CD14-positive monocyte (primary cell): ENCODE measurements around the gene RAB3A. TPM values are rescaled to one million over a fixed set of nuclear protein-coding genes. Genes with fewer than 3 reads are reported as not detected.

ENCODE experiments used
- DNase-seq, 3 donors: peaks; one replicate each; pipeline ENCODE4 v3.0.0-alpha.2; 2011 to 2022
- H2AFZ ChIP-seq: 2 replicates; pipeline ENCODE4 v1.6.0; 2012; ENCODE audit warnings: mild to moderate bottlenecking, low read depth, low read length, inconsistent platforms; ENCODE audit not compliant: insufficient read depth, poor library complexity, severe bottlenecking
- H3K27ac ChIP-seq, 2 donors: 1 replicate in 1 of 2; 2 replicates in 1 of 2; pipeline ENCODE4 v1.5.1; 2012 to 2013; ENCODE audit warnings: low read length in 2 of 2, control low read depth in 1 of 2, inconsistent platforms in 1 of 2, low read depth in 1 of 2, mild to moderate bottlenecking in 1 of 2
- H3K27me3 ChIP-seq, 2 donors: one replicate each; pipeline versions ENCODE4 v1.6.0 to v1.6.1; 2011 to 2013; ENCODE audit warnings: low read length in 2 of 2; ENCODE audit not compliant: control insufficient read depth in 2 of 2, insufficient read depth in 2 of 2
- H3K36me3 ChIP-seq, 2 donors: replicated peaks in 1 of 2; 1 replicate in 1 of 2; 2 replicates in 1 of 2; pipeline versions ENCODE4 v1.5.1 to v1.6.1; 2012 to 2013; ENCODE audit warnings: low read length in 2 of 2, control low read depth in 1 of 2, inconsistent platforms in 1 of 2, mild to moderate bottlenecking in 1 of 2; ENCODE audit not compliant: insufficient read depth in 2 of 2, control insufficient read depth in 1 of 2
- H3K4me1 ChIP-seq, 2 donors: 1 replicate in 1 of 2; 2 replicates in 1 of 2; pipeline versions ENCODE4 v1.5.1 to v1.6.1; 2012 to 2013; ENCODE audit warnings: low read length in 2 of 2, control low read depth in 1 of 2, inconsistent platforms in 1 of 2, mild to moderate bottlenecking in 1 of 2, moderate library complexity in 1 of 2; ENCODE audit not compliant: insufficient read depth in 2 of 2, control insufficient read depth in 1 of 2
- H3K4me2 ChIP-seq: replicated peaks from 2 replicates; pipeline ENCODE3; 2012; ENCODE audit warnings: low read length, moderate library complexity, mild to moderate bottlenecking; ENCODE audit not compliant: poor library complexity, severe bottlenecking; ENCODE audit errors: extremely low read depth
- H3K4me3 ChIP-seq, 3 experiments: fragments of 200-600 bp in 1 of 3; sonication (generic) in 1 of 3; replicated peaks in 1 of 3; 1 replicate in 2 of 3; 2 replicates in 1 of 3; pipeline ENCODE4 v1.5.1; 2011 to 2013; ENCODE audit warnings: low read length in 3 of 3, mild to moderate bottlenecking in 3 of 3, control low read depth in 2 of 3, low read depth in 2 of 3, inconsistent platforms in 1 of 3, moderate library complexity in 1 of 3
- H3K79me2 ChIP-seq: 2 replicates; pipeline ENCODE4 v1.6.0; 2012; ENCODE audit warnings: mild to moderate bottlenecking, control low read depth, inconsistent platforms, low read length, moderate library complexity; ENCODE audit not compliant: insufficient read depth
- H3K9ac ChIP-seq: 2 replicates; pipeline ENCODE4 v1.6.0; 2017; ENCODE audit warnings: low read length, mild to moderate bottlenecking; ENCODE audit not compliant: insufficient read depth, poor library complexity, severe bottlenecking
- H3K9me3 ChIP-seq, 2 donors: replicated peaks in 1 of 2; 1 replicate in 1 of 2; 2 replicates in 1 of 2; pipeline versions ENCODE4 v1.5.1 to v1.6.1; 2012 to 2013; ENCODE audit warnings: low read length in 2 of 2, control low read depth in 1 of 2; ENCODE audit not compliant: control insufficient read depth in 1 of 2, insufficient read depth in 1 of 2
- H4K20me1 ChIP-seq: 2 replicates; pipeline ENCODE4 v1.6.0; 2012; ENCODE audit warnings: mild to moderate bottlenecking, low read length, control low read depth, moderate library complexity; ENCODE audit not compliant: insufficient read depth
- H3K27ac Mint-ChIP-seq, 7 donors: one replicate each; pipeline ENCODE4 v1.8.0; 2020; ENCODE audit warnings: mild to moderate bottlenecking in 7 of 7, mixed read lengths in 7 of 7, moderate library complexity in 6 of 7, inconsistent platforms in 2 of 7
- H3K27me3 Mint-ChIP-seq, 3 donors: one replicate each; pipeline ENCODE4 v1.8.0; 2021 to 2022; ENCODE audit warnings: low read depth in 3 of 3, mild to moderate bottlenecking in 3 of 3, mixed read lengths in 3 of 3, moderate library complexity in 3 of 3, inconsistent platforms in 1 of 3
- H3K36me3 Mint-ChIP-seq, 2 donors: one replicate each; pipeline ENCODE4 v1.8.0; 2020; ENCODE audit warnings: mixed read lengths in 2 of 2, inconsistent platforms in 1 of 2, mild to moderate bottlenecking in 1 of 2
- H3K4me1 Mint-ChIP-seq: one replicate; pipeline ENCODE4 v1.8.0; 2020; ENCODE audit warnings: mild to moderate bottlenecking, mixed read lengths
- H3K4me3 Mint-ChIP-seq, 2 donors: one replicate each; pipeline ENCODE4 v1.8.0; 2020; ENCODE audit warnings: mild to moderate bottlenecking in 2 of 2, mixed read lengths in 2 of 2, moderate library complexity in 1 of 2
- H3K9me3 Mint-ChIP-seq, 7 donors: one replicate each; pipeline ENCODE4 v1.8.0; 2020 to 2022; ENCODE audit warnings: mixed read lengths in 7 of 7, mild to moderate bottlenecking in 6 of 7, moderate library complexity in 6 of 7, inconsistent platforms in 2 of 7
- CTCF ChIP-seq: fragments of 200-600 bp; IDR thresholded peaks from one replicate; pipeline ENCODE4 v1.8.0; 2022; ENCODE audit warnings: antibody characterized with exemption, mild to moderate bottlenecking
- WGBS: methylation state at CpG from one replicate; pipeline ENCODE4 v1.1.5; 2013; ENCODE audit warnings: missing lambda C conversion rate; ENCODE audit not compliant: insufficient coverage; 5-methylcytosine and 5-hydroxymethylcytosine counted together
- intact Hi-C, 2 donors: fragments of 100-400 bp; cut with micrococcal nuclease; formaldehyde crosslinking; loops; one replicate each; pipeline versions ENCODE4 v1.15.0 to v1.15.1; 2023
- polyA plus RNA-seq, 3 donors: library from polyadenylated mRNA; depleted of rRNA in 1 of 3; unstranded in 2 of 3; stranded (reverse) in 1 of 3; fragments of 300-500 nt in 2 of 3; fragments of >200 nt in 1 of 3; fragmentation: Illumina TruSeq in 2 of 3; gene quantifications; 1 replicate in 2 of 3; 2 replicates in 1 of 3; pipeline ENCODE4 v1.2.3, GENCODE V29; 2012 to 2021

The RAB3A gene
- polyA plus RNA-seq, 3 donors = 0.55 to 8.7 (median 0.56) TPM

- peaks cover 13% of the 10 kb centered on the region for H3K79me2 ChIP-seq
- peaks cover 30% of the 10 kb centered on the region for H3K4me1 Mint-ChIP-seq
- no peak overlapping the region for H3K27ac ChIP-seq
- H3K27me3 ChIP-seq = no peaks in the 10 kb centered on the region
- H3K9me3 Mint-ChIP-seq = no peaks in the 10 kb centered on the region
- peaks cover 16% of the 10 kb centered on the region for H4K20me1 ChIP-seq
- no peak overlapping the region for H3K4me3 Mint-ChIP-seq
- no peak overlapping the region for H3K4me2 ChIP-seq
- H3K36me3 ChIP-seq = peaks cover 3 to 25% of the 10 kb centered on the region in 2 donors
- peak overlapping the region in 3 of 7 donors; percentile 18 to 61 (median 50) for H3K27ac Mint-ChIP-seq
- intact Hi-C loops = loop anchor here in 1 of 2 donors (5.0 kb wide), 2 partner anchors 38 to 132 kb away; partner anchors contain the start of genes LSM4 and PIK3R2
- no peak overlapping the region for H3K4me3 ChIP-seq
- no peak overlapping the region for H2AFZ ChIP-seq
- no peaks in the 10 kb centered on the region for H3K9me3 ChIP-seq
- DNase-seq = no peak
- no peak overlapping the region for H3K9ac ChIP-seq
- peaks cover 32 to 36% of the 10 kb centered on the region in 2 donors for H3K36me3 Mint-ChIP-seq
- whole genome bisulfite sequencing = 80% methylated on average over 1 of the region's 4 CpGs
- H3K27me3 Mint-ChIP-seq = peaks cover 0 to 4% (median 0%) of the 10 kb centered on the region in 3 donors
- H3K4me1 ChIP-seq = peaks cover 29 to 37% of the 10 kb centered on the region in 2 donors
- no peak for TF ChIP-seq CTCF
These were observed 13.6 kb downstream of the RAB3A start for GRCh38 chr19:18190278-18190677.

GRCh38 chr19:18185538-18185937 is 18.3 kb downstream of the RAB3A start:
- DNase-seq = no peak
- Histone ChIP-seq H3K4me1 (peaks cover 19 to 20% of the 10 kb centered on the region in 2 donors), H3K36me3 (peaks cover 3 to 43% of the 10 kb centered on the region in 2 donors), H3K27me3 (no peaks in the 10 kb centered on the region), H3K9me3 (no peaks in the 10 kb centered on the region), H3K79me2 (peaks cover 3% of the 10 kb centered on the region), H3K4me3 (no peak overlapping the region), H4K20me1 (peaks cover 30% of the 10 kb centered on the region), H2AFZ (no peak overlapping the region), H3K4me2 (no peak overlapping the region), H3K27ac (no peak overlapping the region), H3K9ac (no peak overlapping the region)
- Mint-ChIP-seq H3K27me3 (no peaks in the 10 kb centered on the region), H3K9me3 (no peaks in the 10 kb centered on the region), H3K27ac (peak overlapping the region in 1 of 7 donors; percentile 10), H3K4me1 (peaks cover 18% of the 10 kb centered on the region), H3K4me3 (no peak overlapping the region), H3K36me3 (peaks cover 40 to 43% of the 10 kb centered on the region in 2 donors)
- TF ChIP-seq CTCF = no peak
- intact Hi-C loops = no loop called here
- WGBS = 95% methylated on average over 4 of the region's 6 CpGs
